Measurements from ENCODE around the gene TRPC4AP.

TRPC4AP gene

GRCh38 chr20:35000922-35001595 is 91.5 kb downstream of the TRPC4AP start:
- DNase-seq = no peak

DNA sequence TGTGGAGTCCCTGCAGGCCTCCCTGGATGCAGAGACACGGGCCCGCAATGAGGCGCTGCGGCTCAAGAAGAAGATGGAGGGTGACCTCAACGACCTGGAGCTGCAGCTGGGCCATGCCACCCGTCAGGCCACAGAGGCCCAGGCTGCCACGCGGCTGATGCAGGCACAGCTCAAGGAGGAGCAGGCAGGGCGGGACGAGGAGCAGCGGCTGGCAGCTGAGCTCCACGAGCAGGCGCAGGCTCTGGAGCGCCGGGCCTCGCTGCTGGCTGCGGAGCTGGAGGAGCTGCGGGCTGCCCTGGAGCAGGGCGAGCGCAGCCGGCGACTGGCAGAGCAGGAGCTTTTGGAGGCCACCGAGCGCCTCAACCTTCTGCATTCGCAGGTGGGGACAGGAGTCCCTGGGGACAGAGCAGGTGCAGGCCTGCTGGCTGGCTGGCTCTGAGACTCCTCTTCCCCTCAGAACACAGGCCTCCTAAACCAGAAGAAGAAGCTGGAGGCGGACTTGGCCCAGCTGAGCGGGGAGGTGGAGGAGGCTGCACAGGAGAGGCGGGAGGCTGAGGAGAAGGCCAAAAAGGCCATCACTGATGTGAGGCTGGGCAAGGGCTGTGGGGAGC is 92.2 kb downstream of the TRPC4AP start:
- DNase-seq = peak; percentile 90

DNA sequence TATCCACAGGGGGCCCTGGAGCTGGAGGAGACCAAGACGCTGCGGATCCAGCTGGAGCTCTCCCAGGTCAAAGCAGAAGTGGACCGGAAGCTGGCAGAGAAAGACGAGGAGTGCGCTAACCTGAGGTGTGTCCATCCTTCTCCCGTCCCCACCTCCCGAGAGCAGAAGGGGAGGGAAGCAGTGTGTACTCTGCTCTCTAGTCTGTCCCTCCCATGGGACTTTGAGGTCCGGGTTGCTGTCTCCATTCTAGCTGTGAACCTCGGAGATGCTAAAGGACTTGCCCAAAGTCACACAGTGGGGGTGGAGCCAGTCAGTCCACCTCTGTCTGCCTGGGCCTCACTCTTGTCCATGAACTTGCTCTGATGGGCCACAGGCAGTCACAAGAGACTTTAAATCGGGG is 92.8 kb downstream of the TRPC4AP start:
- DNase-seq = no peak

- no peak for DNase-seq
These were observed 93.6 kb downstream of the TRPC4AP start for GRCh38 chr20:34999021-34999451.

- DNase-seq = no peak
These were observed 94.2 kb downstream of the TRPC4AP start for GRCh38 chr20:34998331-34998950.

GRCh38 chr20:34997774-34998173 is 94.8 kb downstream of the TRPC4AP start:
- no peak for DNase-seq

GRCh38 chr20:34997131-34997561 is 95.5 kb downstream of the TRPC4AP start:
- no peak for DNase-seq

DNA sequence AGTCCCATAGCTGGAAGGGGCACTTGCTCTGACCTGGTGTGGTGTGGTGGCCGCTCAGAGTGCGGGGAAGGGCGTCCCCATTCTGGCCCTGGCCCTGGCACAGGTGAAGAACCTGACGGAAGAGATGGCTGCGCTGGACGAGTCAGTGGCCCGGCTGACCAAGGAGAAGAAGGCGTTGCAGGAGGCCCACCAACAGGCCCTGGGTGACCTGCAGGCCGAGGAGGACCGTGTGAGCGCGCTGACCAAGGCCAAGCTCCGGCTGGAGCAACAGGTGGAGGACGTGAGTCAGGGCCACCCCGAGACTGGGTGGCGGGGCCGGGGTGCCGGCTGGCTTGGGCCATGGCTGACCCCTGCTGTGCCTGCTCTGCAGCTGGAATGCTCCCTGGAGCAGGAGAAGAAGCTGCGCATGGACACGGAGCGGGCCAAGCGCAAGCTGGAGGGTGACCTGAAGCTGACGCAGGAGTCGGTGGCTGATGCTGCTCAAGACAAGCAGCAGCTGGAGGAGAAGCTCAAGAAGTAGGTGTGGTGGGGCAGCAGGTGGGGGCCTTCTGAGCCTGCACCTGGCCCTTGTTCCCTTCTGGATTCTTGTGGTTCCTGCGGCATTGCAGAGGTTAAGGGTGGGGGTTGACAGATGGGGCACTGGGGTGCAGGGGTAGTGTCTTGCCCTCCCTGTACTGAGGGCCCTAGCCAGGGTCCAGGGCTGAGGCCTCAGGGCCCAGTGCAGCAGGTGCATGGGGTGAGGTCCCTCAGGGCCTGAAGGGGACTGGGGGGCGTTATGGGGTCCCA is 96.2 kb downstream of the TRPC4AP start:
- no peak for DNase-seq

DNA sequence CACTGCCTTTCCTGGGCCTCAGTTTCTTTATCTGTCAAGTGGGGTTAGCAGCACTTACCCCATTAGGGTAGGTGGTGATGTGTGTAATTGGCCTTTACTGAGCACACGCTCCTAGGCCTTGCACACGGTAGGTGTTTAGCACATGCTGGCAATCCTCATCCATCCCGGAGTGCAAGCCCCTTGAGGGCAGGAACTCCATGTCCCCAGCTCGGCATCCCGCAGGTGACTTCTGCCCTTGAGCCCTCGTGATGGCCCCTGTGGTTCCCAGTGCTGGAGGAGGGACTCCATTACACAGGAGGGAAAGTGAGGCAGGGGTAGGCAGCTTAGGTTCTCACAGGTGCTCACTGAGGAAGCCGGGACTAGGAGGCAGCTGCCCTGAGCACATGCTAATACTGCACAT is 96.9 kb downstream of the TRPC4AP start:
- DNase-seq = no peak

DNA sequence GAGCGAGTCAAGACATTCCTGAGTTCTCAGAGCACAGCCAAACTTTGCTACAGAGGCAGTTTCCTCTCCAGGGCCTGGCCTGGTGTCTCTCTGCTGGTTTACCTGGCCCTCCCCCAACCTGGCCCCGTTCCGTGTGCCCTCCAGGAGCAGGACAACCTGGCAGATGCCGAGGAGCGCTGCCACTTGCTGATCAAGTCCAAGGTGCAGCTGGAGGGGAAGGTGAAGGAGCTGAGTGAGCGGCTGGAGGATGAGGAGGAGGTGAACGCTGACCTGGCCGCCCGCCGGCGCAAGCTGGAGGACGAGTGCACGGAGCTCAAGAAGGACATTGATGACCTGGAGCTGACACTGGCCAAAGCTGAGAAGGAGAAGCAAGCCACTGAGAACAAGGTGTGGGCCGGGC is 97.4 kb downstream of the TRPC4AP start:
- no peak for DNase-seq

DNA sequence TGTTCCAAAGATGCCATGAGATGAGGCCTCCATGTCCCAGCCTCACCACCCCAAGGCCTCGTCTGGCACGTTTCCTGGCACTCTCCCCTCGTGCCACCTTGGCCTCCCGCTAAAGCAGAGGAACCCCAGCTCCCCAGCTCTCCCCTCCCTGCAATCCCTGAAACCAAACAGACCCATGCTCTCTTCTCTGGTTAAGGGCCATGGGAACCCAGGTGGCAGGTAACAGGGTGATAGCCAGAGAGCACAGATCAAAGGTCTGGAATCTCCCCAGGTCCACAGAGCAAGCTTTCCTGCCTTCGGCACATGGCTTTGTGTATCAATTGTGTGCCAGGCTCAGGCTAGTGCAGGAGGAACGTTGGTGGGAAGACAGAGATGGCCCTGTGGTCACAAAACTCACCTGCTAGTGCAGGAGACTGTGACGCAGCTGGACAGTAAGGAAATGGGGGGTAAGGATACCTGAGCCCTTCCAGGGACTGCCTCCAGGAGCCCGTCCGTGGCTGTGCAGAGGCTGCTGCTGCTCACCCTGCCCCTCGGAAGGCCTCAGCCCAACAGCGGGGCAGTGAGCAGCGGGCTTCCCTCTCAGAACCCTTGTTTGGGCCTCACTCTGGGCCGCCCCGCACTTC is 98.0 kb downstream of the TRPC4AP start:
- no peak for DNase-seq

DNA sequence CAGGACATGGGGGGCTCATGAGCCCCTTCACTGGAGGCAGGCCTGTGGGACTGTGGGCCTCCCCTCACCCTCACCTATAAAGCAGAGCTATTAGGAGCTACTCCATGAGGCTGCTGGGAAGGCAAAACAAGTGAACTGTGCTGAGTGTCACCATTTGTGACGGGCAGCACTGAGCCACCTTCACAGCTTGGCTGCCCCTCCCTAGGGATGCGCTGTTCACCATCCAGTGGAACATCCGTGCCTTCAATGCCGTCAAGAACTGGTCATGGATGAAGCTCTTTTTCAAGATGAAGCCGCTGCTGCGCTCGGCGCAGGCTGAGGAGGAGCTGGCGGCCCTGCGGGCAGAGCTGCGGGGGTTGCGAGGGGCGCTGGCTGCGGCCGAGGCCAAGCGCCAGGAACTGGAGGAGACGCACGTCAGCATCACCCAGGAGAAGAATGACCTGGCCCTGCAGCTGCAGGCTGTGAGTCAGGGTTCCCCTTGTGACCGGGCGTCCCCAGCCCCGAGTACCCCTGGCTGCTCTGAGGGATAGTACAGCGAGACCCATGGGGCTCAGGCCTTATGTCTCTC is 98.6 kb downstream of the TRPC4AP start:
- no peak for DNase-seq

GRCh38 chr20:34992751-34993417 is 99.7 kb downstream of the TRPC4AP start:
- no peak for DNase-seq

DNA sequence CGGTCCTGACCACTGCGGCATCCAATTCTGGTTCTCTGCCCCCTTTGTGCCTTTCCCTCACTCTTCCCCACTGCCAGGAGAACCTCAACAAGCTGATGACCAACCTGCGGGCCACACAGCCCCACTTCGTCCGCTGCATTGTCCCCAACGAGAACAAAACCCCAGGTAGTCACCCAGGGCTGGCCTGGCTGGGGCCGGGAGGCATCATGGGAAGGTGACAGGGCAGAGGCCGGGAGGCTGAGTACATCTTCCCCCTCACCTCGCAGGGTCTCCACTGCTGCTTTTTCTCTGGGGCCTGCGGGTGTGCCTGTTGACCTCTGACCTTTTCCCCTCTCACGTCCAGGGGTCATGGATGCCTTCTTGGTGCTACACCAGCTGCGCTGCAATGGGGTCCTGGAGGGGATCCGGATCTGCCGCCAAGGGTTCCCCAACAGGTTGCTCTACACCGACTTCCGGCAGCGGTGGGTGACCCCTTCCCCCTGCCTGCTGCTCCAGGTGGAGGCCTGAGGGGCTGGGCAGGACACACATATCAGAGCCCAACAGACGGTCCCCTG is 101.9 kb downstream of the TRPC4AP start:
- DNase-seq = no peak

GRCh38 chr20:34990231-34990630 is 102.4 kb downstream of the TRPC4AP start:
- DNase-seq = no peak

GRCh38 chr20:34989670-34990069 is 102.9 kb downstream of the TRPC4AP start:
- no peak for DNase-seq

DNA sequence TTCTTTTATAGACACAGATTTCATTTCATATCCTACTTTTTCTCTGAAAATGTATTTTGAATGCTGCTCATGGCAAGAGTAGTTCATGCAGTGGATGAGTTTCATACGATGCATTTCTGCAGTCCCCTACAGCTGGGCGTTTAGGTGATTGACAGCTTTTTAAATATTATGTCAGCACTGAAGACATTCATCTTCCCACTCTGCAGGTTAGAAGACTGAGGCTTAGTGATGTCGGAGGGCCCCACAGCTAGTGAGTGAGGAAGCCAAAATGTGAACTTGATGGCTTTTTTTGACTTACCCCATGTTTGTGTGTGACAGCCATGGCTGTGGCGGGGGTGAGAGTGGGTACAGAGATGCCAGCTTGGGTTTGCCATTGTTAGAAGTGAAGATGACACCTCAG is 103.5 kb downstream of the TRPC4AP start:
- DNase-seq = no peak

- DNase-seq = no peak
These were observed 104.4 kb downstream of the TRPC4AP start for GRCh38 chr20:34988191-34988540.

- DNase-seq = no peak
These were observed 105.1 kb downstream of the TRPC4AP start for GRCh38 chr20:34987288-34988190.

Measured in NCI-H2171 (cell line).